H1 (cell line): ENCODE results near the gene MACF1. TPM values are rescaled to one million over a fixed set of nuclear protein-coding genes. Genes with fewer than 3 reads are reported as not detected.

ENCODE experiments used
- CBX8 ChIP-seq: fragments of 300-800, 300-1000 bp; sonication (generic); IDR thresholded peaks from 2 replicates; pipeline ENCODE4 v1.7.1; 2016; ENCODE audit warnings: low read depth, low read length, borderline replicate concordance
- CHD1 ChIP-seq: IDR thresholded peaks from 2 replicates; pipeline ENCODE4 v1.6.1; 2012; ENCODE audit warnings: low read depth, low read length, improper control_type of control experiment
- CHD7 ChIP-seq: fragments of 300-600 bp; sonication (generic); IDR thresholded peaks from 2 replicates; pipeline ENCODE4 v1.7.1; 2012; ENCODE audit warnings: low read length, moderate library complexity, mild to moderate bottlenecking, inconsistent platforms; ENCODE audit not compliant: insufficient replicate concordance
- E2F6 ChIP-seq: IDR thresholded peaks from 2 replicates; pipeline ENCODE4 v1.6.1; 2012; ENCODE audit warnings: inconsistent platforms
- KDM5A ChIP-seq: fragments of 200-600 bp; IDR thresholded peaks from 2 replicates; pipeline ENCODE4 v1.7.1; 2012; ENCODE audit warnings: mild to moderate bottlenecking, low read length, inconsistent platforms, mixed read lengths
- RBBP5 ChIP-seq: IDR thresholded peaks from 2 replicates; pipeline ENCODE4 v1.7.1; 2012; ENCODE audit warnings: low read depth, mild to moderate bottlenecking, inconsistent platforms, low read length, moderate library complexity, borderline replicate concordance
- polyA plus RNA-seq, 7 experiments: library from polyadenylated mRNA; depleted of rRNA in 3 of 7; stranded (reverse) in 5 of 7; unstranded in 2 of 7; fragments of >200 nt in 5 of 7; fragments of 200-250 nt in 2 of 7; gene quantifications; 1 replicate in 5 of 7; 2 replicates in 1 of 7; 4 replicates in 1 of 7; pipeline versions ENCODE4 v1.2.1 to v1.2.3, GENCODE V29; 2011 to 2013; ENCODE audit warnings: missing spikeins in 2 of 7, mixed read lengths in 2 of 7
- total RNA-seq: library from RNA; stranded (reverse); fragmentation: NEBNext Ultra II Directional; extraction: Animal tissue kit (Norgen Biotek cat#: 25700); gene quantifications from 2 replicates; pipeline ENCODE4 v1.2.1, GENCODE V29; 2021

Gene MACF1
- total and polyA plus RNA-seq, 2 of the 8 experiments (the other 6 are each of a cell fraction or from before 2014, with no cell fraction given): 59.8 to 285 TPM

DNA sequence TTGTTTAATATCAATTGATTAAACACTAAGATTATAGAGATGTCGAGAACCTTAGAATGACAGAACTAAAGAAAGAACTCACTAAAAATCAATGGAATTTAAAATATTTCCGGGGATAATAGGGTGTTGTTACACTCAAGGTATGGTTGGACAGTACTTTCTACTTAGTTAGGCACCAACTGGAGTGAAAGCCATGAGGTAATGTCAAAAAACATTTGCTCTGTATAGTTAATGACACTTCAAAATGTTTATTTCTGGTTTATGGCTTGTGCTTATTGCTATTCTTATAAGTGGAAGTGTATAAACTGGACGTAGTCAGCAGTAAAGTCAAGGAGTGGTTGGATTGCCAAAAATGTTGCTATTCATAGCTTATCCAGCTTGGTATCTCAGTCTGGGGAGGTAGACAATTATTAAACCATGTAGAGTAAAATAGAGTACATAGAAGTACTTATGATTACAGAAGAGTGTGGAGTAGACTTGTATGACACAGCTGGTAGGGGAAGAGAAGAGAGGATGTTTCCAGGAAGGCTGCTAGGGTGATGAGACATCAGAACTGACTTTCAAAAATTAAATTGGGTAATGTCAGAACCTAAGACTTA is 230.4 kb downstream of the MACF1 start (continued):
- TF ChIP-seq CHD1 (no peak), KDM5A (no peak), CHD7 (no peak), RBBP5 (no peak), E2F6 (no peak), CBX8 (no peak)
